ENCODE results near the gene GET4.

The GET4 gene

DNA sequence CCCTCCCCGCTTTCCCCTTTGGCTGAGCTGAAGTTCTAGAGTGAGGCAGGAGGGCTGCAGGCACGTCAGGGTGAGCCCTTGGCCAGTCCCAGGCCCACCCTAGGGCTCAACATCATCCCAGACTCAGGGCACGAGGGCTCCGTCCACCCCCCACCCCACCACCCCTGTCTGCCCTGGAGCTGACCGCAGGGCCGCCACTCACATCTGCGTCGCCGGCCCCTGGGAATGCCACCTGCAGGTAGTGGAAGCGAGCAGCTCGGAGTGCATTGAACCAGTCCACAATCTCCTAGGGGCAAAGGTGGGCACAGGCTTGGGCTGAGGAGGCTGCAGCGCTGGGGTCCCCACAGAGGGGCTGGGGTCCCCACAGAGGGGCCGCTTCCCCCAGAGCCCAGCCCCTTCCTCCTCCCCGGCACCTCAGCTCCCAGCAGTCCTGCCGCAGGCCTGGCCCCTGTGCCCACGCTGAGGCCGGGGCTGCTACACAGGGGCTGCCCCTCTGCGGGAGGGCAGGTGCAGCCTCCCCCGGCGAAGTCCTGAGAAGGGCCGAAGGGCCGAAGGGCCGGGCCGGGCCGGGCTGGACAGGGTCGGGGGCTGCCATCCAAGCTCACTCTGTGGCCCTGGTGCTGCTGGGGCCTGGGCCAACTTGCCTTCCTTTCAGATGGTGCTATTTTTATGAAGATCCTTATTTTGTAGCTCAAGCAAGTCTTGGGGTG lies 24.1 kb downstream of the GET4 start:
- no peak for DNase-seq (ENCODE audit: low spot score)

DNA sequence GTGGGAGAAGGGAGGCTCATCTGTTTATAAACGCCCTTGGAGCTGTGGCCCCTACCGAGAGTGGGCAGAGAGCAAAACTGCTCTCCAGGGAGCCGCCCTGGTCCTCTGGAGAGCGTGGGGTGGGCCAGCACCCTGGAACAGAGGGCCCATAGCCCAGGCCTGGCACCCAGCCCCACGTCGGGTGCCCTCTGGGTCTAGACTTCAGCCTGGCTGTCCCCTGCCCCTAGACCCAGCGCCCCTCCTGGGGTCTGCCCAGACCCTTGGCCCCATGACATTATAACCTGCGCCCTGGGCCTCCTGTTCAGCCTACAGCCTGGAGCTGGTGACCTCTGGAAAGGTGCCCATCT lies 24.7 kb downstream of the GET4 start:
- no peak for DNase-seq (ENCODE audit: low spot score)

- DNase-seq (ENCODE audit: low spot score) = peak; percentile 92
Observed at GRCh38 chr7:901388-902154, 25.2 kb downstream of the GET4 start.

- DNase-seq (ENCODE audit: low spot score) = no peak
Observed at GRCh38 chr7:902996-903395, 26.6 kb downstream of the GET4 start.

- no peak for DNase-seq (ENCODE audit: low spot score)
Observed at GRCh38 chr7:903921-904755, 27.8 kb downstream of the GET4 start.

DNA sequence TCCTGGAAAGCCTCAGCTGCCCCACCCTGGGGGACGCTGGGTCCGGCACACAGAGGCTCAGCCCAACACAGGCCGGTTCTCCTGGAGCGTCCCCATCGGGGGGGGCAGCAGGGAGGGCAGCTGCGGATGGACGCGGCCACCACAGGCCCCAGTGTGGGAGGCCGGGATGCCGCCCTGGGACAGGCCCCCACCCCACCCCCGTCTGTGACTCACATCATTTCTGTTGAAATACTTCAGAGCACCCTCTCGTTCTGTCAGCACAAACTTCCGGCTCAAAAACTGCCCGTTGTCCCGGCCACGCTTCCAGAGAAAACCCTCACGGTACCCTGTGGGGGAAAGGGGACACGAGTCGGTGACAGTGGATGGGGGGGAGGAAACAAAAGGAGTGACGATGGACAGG lies 28.5 kb downstream of the GET4 start:
- peak; percentile 42 for DNase-seq (ENCODE audit: low spot score)

DNA sequence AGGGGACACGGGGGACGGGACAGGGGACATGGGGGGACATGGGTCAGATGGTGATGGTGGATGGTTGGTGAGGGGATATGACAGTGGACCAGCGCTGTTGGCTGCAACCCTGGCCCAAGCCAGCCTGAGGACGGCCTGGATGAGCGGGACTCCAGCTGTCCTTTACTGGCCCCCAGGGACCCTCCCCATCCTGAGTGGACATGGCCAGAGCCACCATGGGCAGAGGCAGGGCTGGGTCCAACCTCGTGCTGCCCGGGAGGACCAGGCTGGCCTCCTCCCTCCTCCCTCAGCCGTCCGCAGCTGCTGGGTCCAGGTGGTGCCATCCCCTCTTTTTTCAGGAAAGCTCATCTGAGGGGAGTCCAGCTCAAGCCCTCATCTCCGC lies 30.4 kb downstream of the GET4 start:
- no peak for DNase-seq (ENCODE audit: low spot score)

GRCh38 chr7:907158-907980 lies 31.0 kb downstream of the GET4 start:
- no peak for DNase-seq (ENCODE audit: low spot score)

- DNase-seq (ENCODE audit: low spot score) = no peak
Observed at GRCh38 chr7:908159-908581, 31.8 kb downstream of the GET4 start.

GRCh38 chr7:908591-909357 lies 32.4 kb downstream of the GET4 start:
- DNase-seq (ENCODE audit: low spot score) = peak; percentile 72

GRCh38 chr7:909358-910329 lies 33.3 kb downstream of the GET4 start:
- DNase-seq (ENCODE audit: low spot score) = peak; percentile 74

DNA sequence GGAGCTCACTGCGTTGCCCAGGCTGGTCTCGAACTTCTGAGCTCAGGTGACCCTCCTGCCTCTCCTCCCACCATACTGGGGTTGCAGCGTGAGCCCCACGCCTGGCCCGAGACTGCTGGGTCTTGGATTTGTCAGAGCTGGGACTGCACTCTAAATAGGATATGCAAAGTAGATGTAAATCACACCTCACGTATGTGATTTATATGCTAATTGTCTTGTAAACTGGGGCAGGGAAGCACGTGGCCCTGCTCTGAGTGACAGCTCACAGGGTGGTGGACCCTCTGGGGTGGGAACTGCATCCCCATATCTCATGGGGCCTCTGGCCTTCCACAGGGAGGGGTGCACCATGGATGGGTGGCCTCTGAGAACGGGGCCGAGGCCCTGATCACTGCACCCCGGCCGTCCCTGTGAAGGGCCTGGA lies 34.1 kb downstream of the GET4 start:
- no peak for DNase-seq (ENCODE audit: low spot score)

DNA sequence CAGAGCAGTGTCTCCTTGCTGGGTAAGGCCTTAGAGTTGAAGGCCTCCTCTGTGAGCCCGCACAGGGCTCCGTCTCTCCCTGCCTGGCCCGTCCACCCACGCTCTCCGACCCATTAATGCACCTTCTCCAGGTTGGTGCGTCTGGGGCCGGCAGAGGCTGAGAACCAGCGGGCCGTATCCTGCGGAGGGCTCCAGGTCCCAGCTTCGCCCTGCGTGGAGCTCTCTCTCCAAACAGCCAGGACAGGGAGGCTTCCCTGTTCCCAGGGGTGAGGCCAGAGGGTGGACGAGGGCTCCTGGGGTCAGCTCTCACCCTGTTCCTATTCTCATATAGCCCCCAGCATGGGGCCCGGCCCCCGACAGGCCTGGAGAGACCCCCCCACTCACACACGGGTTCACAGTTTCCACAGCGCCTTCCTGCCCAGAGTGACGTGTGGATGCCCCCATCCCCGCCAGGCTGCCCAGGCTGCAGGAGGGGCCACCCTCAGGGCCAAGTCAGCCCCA lies 34.6 kb downstream of the GET4 start:
- no peak for DNase-seq (ENCODE audit: low spot score)

DNA sequence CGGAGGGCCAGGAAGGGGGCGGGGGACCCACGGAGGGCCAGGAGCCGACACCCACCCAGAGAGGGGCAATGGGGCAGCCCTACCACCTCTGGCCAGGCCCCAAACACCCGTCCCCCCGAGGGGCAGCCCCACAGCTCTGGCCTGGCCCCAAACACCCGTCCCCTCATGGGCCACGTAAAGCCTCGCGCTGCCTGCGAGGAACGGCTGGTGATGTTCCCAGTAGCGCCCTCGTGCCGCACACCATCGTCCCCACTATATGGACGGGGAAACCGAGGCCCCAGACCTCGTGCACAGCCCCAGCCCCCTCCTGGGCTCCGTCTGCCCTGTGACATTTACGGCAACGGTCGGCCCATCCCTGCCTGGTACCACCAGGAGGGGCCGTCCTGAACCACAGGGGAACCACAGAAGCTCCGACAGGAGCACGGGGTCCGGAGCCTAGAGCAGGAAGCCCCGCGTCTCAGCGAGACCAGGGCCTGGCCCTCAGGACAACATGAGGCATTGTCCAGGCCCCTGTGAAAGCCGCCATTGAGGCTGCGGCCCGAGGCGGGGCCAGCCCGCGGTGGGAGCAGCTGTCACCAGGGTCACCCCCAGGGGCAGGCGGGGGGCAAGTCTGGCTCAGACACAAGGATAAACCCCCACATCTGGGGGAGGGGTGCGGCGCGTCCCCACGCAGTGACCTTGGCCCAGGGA lies 35.6 kb downstream of the GET4 start:
- DNase-seq (ENCODE audit: low spot score) = no peak

DNA sequence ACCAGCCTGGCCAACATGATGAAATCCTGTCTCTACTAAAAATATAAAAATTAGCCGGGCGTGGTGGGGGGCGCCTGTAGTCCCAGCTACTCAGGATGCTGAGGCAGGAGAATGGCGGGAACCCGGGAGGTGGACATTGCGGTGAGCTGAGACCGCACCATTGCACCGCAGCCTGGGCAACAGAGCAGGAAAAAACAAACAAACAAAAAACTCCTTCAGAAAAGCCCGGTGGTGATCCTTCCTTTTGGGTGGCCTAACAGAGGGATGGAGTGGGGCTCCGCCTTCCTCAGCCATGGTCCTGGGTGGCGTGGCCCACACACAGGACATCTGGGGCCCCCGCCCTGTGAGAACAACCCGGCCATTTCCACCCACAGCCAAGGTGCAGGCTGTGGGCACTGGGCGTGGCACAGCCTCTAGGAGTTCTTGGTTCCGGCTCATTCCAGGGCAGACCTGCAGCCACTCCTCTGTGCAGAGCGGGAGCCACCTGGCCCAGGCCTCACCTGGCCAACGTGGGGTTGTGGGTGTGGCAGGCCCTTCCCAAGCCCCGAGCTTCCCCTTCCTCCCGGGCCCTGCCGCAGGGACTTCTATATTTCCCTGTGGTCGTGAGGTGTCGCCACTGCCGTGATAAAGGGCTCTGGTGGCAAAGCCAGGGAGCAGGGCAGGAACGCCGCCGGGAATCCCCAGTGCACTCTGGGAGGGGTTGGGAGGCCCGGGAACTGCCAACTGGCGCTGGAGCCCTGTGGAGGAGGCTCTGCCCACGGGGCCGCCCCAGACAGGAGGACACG lies 37.6 kb downstream of the GET4 start:
- no peak for DNase-seq (ENCODE audit: low spot score)

GRCh38 chr7:914521-915194 lies 38.3 kb downstream of the GET4 start:
- DNase-seq (ENCODE audit: low spot score) = no peak

- DNase-seq (ENCODE audit: low spot score) = no peak
Observed at GRCh38 chr7:915291-916218, 39.2 kb downstream of the GET4 start.
